Melanocyte of skin (primary cell): Measurements from ENCODE around the gene COX8A. TPM values are rescaled to one million over a fixed set of nuclear protein-coding genes. Genes with fewer than 3 reads are reported as not detected.

Experiments
- small RNA-seq, 2 donors: library from RNA; depleted of rRNA; stranded (forward); fragments of <200 nt; gene quantifications; one replicate each; pipeline ENCODE3, GENCODE V24; 2012
- total RNA-seq, 2 donors: library from RNA; depleted of rRNA; stranded (reverse); fragments of >200 nt; gene quantifications; 2 replicates each; pipeline ENCODE4 v1.2.3, GENCODE V29; 2012

Gene COX8A, protein sequence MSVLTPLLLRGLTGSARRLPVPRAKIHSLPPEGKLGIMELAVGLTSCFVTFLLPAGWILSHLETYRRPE
- total RNA-seq, result 100 to 1,000 TPM; 365 to 406 TPM

DNA sequence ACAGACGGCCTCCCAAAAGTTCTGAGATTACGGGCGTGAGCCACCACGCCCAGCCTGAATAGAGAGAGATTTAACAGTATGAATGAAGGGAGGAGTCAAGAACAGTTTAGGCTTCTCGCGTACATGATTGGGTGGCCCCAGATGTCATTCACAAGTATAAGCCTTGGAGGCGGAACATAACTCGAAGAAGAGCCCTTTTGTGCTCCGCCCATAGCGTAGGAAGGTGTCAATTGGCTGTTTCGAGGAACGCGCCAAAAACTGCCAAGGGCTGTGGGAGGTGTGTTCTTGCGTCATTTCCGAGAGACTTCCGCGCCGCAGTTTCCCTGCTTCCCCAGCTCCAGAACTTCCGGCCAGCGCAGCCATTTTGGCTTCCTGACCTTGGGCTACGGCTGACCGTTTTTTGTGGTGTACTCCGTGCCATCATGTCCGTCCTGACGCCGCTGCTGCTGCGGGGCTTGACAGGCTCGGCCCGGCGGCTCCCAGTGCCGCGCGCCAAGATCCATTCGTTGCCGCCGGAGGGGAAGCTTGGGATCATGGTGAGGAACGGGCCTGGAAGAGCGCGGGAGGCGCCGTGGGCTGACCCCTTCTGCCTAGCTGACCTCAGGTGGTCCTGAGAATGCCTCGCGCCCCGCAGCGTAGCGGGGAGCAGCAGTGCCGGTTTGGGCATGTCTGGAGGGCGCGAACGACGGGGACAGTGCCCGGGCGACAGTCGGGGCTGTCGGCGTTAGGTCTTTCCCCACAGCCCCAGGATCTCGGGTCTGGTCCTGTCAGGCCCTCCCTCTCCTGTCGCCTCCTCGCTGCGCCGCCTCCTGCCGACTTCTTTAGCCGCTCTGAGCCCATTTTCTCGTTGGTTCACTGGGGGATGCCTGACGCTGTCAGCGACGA is at the start of gene COX8A:
Gene COX8A, plus strand, starts transcription at position 362 of the 885 bp plus-strand sequence. Its CDS starts 61 bp downstream, at position 423.

DNA sequence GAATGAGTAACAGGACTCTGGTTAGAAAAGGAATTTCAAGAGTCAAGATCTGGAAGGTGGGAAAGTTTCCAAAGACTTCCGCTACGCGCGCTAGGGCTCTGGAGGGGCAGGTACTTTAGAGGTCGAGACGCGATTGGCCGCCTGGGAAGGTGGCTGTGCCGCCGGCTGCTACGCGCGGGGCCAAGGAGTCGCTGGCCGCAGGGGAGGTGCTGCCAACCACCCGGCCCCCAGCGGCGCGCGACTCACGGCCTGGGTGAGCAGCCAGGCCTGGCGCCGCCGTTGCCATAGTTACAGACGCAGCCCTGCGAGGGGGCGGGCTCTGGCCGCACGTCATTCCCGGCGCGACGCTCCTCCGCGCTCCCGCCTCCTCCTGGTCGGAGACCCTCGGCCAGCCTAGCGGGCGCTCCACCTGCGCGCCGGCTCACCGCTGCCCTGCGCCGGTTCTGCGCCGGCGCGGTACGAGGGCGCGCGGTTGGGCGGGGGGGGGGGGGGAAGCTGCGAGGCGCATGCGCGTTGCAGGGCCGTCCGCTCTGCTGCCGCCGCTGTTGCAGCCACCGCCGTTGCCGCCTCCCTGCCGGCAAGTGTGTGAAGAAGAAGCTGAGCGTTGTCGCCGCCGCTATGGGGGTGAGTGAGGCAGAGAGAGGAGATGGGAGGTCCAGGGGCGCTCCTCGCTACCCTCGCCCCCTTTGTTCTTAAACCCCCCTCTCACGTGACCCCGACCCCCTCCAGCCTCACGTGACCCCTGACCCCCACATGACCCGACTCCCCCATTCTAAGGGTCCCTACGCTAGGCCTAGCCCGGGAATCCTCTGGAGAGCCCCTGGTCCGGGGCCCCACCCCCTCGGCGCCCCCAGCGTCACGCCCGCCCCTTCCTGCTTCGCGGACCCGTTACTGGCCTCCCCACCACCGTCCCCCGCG is 35.7 kb upstream of the COX8A start, which contains the start of gene NAA40:
Gene NAA40, plus strand, starts transcription at position 524 of the 918 bp plus-strand sequence. Its CDS starts 95 bp downstream, at position 619.

DNA sequence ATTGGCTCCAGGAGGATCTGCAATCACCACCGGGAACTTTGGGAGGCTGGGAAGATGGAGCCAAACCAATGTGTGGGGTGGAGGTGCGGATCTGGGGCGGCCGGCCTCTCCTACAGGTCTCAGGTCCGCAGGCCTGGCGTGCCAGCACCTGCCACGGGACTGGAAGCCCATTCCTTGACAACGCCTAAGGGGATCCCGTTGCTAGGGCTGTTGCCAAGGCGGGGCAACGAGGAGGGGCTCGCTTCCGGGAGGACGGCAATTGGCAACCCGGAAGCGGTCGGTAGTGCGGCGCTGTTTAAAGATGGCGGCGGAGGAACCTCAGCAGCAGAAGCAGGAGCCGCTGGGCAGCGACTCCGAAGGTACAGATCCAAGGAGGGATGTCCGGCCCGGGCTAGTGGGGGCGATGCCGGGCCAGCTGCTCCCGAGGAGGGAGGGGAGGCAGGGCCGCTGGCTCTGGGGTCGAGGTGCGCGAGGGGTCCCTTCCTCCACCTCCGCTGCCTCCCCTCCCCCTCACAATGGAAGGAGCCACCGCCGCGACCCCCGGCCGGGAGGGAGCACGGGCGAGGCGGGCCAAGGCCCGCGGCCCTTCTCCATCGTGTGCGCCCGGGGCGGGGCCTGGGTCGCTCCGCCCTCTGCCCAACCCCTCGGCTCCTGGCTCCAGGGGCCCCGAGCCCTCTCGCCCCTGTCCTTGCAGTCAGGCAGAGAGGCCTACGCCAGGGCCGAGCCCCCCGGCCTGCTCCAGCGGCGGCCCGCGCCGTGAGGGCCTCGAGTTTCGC is 11.9 kb downstream of the COX8A start, which contains the start of gene OTUB1:
Gene OTUB1, plus strand, starts transcription at position 283 of the 776 bp plus-strand sequence. Its CDS starts 19 bp downstream, at position 302.

Small RNAs within 50 kb of the gene (small RNA-seq; reads per million reads assigned to genes)
- 0.52 to 0.82 reads per million in 2 donors for gene RNU6-45P

Other genes with a start within 250 kb of the COX8A start
- gene ZFTA, start 205.8 kb upstream of the COX8A start, total RNA-seq, result 1 to 10 TPM; 8.6 to 9.0 TPM
- gene SPINDOC, start 161.2 kb upstream of the COX8A start, total RNA-seq, result 10 to 100 TPM; 23.1 to 38.6 TPM
- 10 to 100 TPM; 15.8 to 19.3 TPM for gene MARK2, start 135.5 kb upstream of the COX8A start, total RNA-seq
- gene RCOR2, start 57.5 kb upstream of the COX8A start, total RNA-seq, result under 1 TPM in 1 of 2 donors, not detected in 1; under 0.01 TPM
- 10 to 100 TPM in 1 of 2 donors, 1 to 10 TPM in 1; 6.2 to 12.0 TPM for gene NAA40, start 35.6 kb upstream of the COX8A start, total RNA-seq
- 10 to 100 TPM; 58.2 to 74.3 TPM for gene OTUB1, start 11.8 kb downstream of the COX8A start, total RNA-seq
- not detected for gene FLRT1, start 61.3 kb downstream of the COX8A start, total RNA-seq
- 10 to 100 TPM; 20.0 to 23.3 TPM for gene MACROD1, start 191.5 kb downstream of the COX8A start, total RNA-seq
- 100 to 1,000 TPM; 176 to 357 TPM for gene STIP1, start 211.6 kb downstream of the COX8A start, total RNA-seq
- gene FERMT3, start 232.1 kb downstream of the COX8A start, total RNA-seq, result 10 to 100 TPM; 31.6 to 41.3 TPM